ENCODE results near the gene ADGRD2.

- TF ChIP-seq CTCF (IDR thresholded peaks at IDR 0.05; ENCODE audit: low read depth, low read length, poor library complexity, severe bottlenecking), result no peak
- no peak for TF ChIP-seq EZH2phosphoT487 (IDR thresholded peaks at IDR 0.05; ENCODE audit: borderline replicate concordance, low read length)
Measured at GRCh38 chr9:124423591-124423990, 26.7 kb upstream of the ADGRD2 start.

Measured in DOHH2 (cell line).